Measurements from ENCODE around the gene SULT1C4.
"Not testable (repeated sequence)": the region's sequence is repeated elsewhere in the genome, so short reads cannot be mapped to it uniquely, and the experiment has no call there.

The SULT1C4 gene

GRCh38 chr2:108377815-108378630 lies at the start of gene SULT1C4:
TSS of gene SULT1C4 (plus strand) at chr2:108377954. CDS start at chr2:108378338, 384 bp downstream.
- DNase-seq, result no peak

GRCh38 chr2:108329771-108330170 lies 48.0 kb upstream of the SULT1C4 start:
- no peak for DNase-seq

- DNase-seq, result no peak
These were observed 46.8 kb upstream of the SULT1C4 start for GRCh38 chr2:108330979-108331378.

GRCh38 chr2:108345951-108346350 lies 31.8 kb upstream of the SULT1C4 start:
- no peak for DNase-seq

GRCh38 chr2:108346827-108347226 lies 30.9 kb upstream of the SULT1C4 start:
- no peak for DNase-seq

DNA sequence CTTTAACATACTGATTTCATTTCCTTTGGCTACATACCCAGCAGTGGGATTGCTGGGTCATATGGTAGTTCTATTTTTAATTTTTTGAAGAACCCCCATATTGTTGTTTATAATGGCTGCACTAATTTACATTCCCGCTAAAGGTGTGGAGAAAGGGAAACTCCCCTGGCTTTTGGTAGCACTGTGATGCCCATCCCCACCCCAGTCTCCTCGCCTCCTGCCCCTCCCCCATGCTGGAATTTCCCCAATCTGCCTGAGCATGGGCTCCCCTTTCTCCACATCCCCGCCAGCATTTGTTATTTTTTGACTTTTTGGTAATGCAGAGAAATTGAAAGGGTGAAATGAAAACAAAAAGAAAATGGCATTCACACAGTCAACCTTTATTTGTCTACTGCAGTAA lies 30.0 kb upstream of the SULT1C4 start:
- DNase-seq, result no peak

DNA sequence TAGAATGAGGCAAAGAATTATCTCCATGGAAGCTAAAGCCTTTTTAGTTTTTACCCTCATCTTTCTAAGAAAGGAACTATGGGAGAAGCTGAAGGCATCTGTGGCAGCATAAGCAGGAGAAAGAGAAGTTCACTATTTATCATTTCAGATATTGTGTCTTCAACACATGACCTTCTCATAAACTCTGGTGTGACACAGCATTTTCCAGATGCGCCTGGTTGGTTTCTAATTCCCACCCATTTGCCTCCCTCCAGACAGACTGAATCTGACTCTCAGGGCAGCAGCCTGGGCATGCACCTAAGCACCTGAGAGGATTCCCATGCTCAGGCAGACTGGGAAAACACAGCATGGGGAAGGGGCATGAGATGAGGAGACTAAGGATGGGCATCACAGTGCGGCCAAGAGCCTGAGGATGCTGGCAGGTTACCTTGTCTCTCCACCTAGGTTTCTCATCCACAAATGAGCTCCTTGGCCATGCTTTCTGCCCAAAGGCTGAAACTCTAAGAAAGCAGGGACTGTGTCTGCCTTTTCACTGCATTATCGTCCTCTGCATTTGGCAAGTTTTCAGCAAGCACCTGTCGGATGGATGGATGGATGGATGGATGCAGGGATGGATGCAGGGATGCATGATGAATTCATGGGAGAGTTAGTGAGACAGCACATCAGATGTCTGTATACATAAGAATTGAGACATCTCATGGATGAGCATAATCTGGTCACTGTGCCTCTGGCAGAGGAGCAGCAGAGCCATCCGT lies 28.8 kb upstream of the SULT1C4 start:
- no peak for DNase-seq

- DNase-seq, result no peak
These were observed 28.2 kb upstream of the SULT1C4 start for GRCh38 chr2:108349571-108349928.

DNA sequence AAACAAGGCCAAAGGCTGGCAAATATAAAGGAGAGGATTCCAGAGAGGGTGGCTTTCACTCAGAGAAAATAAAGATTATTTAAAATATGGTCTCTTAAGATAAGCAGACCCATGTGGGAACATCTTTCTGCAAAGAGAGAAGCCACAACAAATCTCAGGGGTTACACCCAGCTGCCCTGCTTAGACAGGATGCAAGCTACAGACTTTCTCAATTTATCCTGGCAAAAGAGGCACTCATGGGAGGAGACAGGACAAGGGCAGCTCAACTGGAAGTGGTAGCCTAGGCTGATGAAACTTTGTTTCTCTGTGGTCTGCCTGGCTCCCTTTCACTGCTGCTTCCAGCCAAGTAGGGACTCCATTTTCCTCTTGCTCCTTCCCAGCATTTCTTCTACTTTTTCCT lies 25.9 kb upstream of the SULT1C4 start:
- DNase-seq, result no peak

- no peak for DNase-seq
These were observed 23.6 kb upstream of the SULT1C4 start for GRCh38 chr2:108354136-108354535.

GRCh38 chr2:108355906-108356734 lies 21.6 kb upstream of the SULT1C4 start:
- DNase-seq, result no peak

GRCh38 chr2:108359336-108359735 lies 18.4 kb upstream of the SULT1C4 start:
- not testable (repeated sequence) for DNase-seq

DNA sequence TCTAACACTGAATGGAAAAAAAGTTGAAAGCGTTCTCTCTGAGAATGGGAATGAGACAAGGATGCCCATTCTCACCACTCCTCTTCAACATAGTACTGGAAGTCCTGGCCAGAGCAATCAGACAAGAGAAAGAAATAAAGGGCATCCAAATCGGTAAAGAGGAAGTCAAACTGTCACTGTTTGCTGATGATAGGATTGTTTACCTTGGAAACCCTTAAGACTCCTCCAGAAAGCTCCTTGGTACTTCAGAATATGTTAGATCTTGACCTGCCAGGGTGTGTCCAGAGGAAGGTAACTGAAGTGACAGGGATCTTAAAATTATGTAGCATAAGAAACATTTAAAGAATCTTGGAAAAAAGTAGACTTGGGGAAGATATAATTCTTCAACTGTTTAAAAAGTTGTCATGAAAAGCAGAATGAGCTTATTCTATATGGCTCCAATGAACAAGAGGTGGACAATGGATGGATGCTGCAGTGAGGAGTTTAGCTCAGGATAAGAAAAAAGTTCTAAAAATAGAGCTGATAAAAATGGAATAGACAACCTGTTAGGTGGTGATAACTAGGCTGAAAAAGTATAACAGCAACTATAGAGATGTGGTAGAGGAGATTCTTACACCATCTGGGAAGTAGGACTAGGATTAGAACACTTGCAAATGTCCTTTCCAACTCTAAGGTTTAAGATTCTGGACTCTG lies 16.8 kb upstream of the SULT1C4 start:
- no peak for DNase-seq

DNA sequence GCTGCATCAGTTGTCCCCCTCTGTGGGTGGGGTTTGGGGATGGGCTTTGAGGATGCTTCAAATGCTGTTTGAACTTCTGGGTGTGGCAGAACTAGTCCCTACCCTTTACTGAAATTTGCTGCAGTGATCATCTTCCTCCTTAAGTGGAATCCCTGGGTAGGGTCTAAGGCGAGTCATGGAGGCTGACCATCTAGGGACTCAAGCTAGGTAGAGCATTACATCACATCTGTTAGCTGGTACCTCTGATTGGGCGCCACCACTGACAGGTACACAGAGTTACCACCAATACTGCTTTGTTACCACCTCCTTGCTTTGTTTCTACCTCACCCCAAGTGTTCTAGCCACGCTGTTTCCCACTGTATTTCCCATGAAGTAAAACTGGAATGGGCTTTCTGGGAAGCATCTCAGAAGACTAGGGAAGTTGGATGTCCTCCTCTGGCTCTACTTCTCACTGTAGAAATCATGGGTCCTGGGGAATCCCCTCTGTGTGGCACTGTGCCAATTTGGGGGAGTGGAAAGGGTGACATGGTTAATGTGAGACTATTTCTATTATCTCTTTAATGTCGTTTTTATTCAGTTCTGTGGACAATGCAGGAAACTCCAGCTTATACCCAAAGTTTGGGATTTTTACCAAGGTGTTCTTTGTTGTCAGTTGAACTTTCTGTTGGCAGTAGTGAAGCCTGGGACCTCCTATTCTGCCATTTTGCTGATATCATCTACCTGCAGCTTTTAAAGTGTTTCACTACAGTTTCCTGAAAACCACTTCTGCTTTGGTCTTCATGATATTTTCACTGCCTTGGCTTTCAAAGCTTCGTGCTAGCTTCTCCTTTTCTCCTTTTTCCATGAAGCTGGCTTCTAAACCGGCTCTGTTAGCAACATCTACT lies 14.5 kb upstream of the SULT1C4 start:
- no peak for DNase-seq

GRCh38 chr2:108363908-108364225 lies 13.9 kb upstream of the SULT1C4 start:
- no peak for DNase-seq

- DNase-seq, result no peak
These were observed 13.0 kb upstream of the SULT1C4 start for GRCh38 chr2:108364676-108365297.

- DNase-seq, result no peak
These were observed 12.1 kb upstream of the SULT1C4 start for GRCh38 chr2:108365656-108366055.

- no peak for DNase-seq
These were observed 10.7 kb upstream of the SULT1C4 start for GRCh38 chr2:108367014-108367413.

GRCh38 chr2:108367561-108368175 lies 10.1 kb upstream of the SULT1C4 start:
- DNase-seq, result no peak

DNA sequence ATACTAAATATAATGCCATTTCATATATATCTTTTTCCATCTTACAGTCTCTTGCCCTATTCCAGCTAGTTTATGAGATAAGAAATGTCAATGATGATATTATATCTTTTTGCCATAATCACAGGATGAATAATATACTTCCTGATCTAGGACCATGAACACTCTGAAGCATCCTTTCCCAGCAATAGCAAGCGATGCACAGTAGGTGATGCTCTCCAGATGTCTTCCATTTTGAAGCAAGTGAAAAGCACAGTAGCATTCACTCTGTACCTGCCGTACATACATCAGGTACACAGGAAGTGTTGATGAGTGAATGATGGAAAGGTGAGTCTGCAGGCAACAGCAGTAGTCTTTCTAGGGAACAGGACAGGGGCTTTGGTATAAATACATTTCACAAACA lies 8.6 kb upstream of the SULT1C4 start:
- DNase-seq, result no peak

- no peak for DNase-seq
These were observed 7.7 kb upstream of the SULT1C4 start for GRCh38 chr2:108370080-108370479.

All from stimulated activated CD4-positive, alpha-beta T cell treated with anti-CD3 and anti-CD28 coated beads, Interleukin-1b, Interleukin-23, amount 100 ng/mL, for 48 hours (primary cell).